ENCODE measurements around the gene MAGEF1.

The MAGEF1 gene

GRCh38 chr3:184719709-184720108 lies 7.8 kb upstream of the MAGEF1 start:
- no peak for FAIRE-seq

GRCh38 chr3:184718431-184718830 lies 6.6 kb upstream of the MAGEF1 start:
- no peak for FAIRE-seq

- FAIRE-seq, result no peak
These were observed 5.6 kb upstream of the MAGEF1 start for GRCh38 chr3:184717399-184717983.

GRCh38 chr3:184716622-184717398 lies 4.9 kb upstream of the MAGEF1 start:
- FAIRE-seq, result no peak

GRCh38 chr3:184715943-184716621 lies 4.2 kb upstream of the MAGEF1 start:
- FAIRE-seq, result no peak

GRCh38 chr3:184713521-184713920 lies 1.7 kb upstream of the MAGEF1 start:
- FAIRE-seq, result no peak

- FAIRE-seq, result no peak
These were observed 1.1 kb upstream of the MAGEF1 start for GRCh38 chr3:184713040-184713355.

- no peak for FAIRE-seq
These were observed 580 bp upstream of the MAGEF1 start for GRCh38 chr3:184712248-184713039.

- no peak for FAIRE-seq
These were observed 883 bp downstream of the MAGEF1 start for GRCh38 chr3:184710870-184711492.

GRCh38 chr3:184703657-184704056 lies 8.2 kb downstream of the MAGEF1 start:
- FAIRE-seq, result no peak

GRCh38 chr3:184700759-184701158 lies 11.1 kb downstream of the MAGEF1 start:
- no peak for FAIRE-seq

- FAIRE-seq, result no peak
These were observed 14.0 kb downstream of the MAGEF1 start for GRCh38 chr3:184697845-184698244.

GRCh38 chr3:184696697-184697096 lies 15.2 kb downstream of the MAGEF1 start:
- no peak for FAIRE-seq

- FAIRE-seq, result no peak
These were observed 17.1 kb downstream of the MAGEF1 start for GRCh38 chr3:184694716-184695115.

- no peak for FAIRE-seq
These were observed 17.7 kb downstream of the MAGEF1 start for GRCh38 chr3:184694133-184694665.

GRCh38 chr3:184693011-184693975 lies 18.6 kb downstream of the MAGEF1 start:
- FAIRE-seq, result no peak

- no peak for FAIRE-seq
These were observed 20.2 kb downstream of the MAGEF1 start for GRCh38 chr3:184691397-184692231.

- FAIRE-seq, result no peak
These were observed 21.5 kb downstream of the MAGEF1 start for GRCh38 chr3:184690192-184690883.

- FAIRE-seq, result no peak
These were observed 23.0 kb downstream of the MAGEF1 start for GRCh38 chr3:184688882-184689271.

Measured in islet of Langerhans (tissue), 1 donor.